ENCODE results near the gene ADGRA3. TPM values are rescaled to one million over a fixed set of nuclear protein-coding genes. Genes with fewer than 3 reads are reported as not detected.
"Not testable (repeated sequence)": the region's sequence is repeated elsewhere in the genome, so short reads cannot be mapped to it uniquely, and the experiment has no call there.

The ADGRA3 gene
- polyA plus RNA-seq, 3 donors = 6.6 to 9.5 (median 8.8) TPM

DNA sequence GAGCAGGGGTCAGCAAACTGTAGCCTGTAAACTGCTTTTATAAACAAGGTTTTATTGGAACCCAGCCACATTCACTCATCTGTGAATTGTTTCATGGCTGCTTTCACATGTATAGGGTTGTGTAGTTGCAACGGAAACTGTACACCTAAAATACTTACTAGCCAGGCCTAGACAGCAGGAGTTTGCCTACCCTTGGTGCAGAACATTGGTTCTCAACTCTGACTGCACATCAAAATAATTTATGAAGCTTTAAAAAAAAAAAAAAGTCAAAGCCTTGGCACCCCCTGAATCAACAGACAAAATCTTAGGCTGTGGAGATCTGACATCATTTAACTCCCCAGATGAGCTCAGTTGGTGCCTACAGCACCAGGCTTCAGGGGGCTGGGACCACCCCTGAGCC is 27.8 kb downstream of the ADGRA3 start:
- no peak overlapping the region for H3K27ac ChIP-seq (ENCODE audit: low read depth, low read length)
- WGBS, 3 donors = 34 to 100% (median 88%) methylated on average over 1 of the region's 1 CpG

DNA sequence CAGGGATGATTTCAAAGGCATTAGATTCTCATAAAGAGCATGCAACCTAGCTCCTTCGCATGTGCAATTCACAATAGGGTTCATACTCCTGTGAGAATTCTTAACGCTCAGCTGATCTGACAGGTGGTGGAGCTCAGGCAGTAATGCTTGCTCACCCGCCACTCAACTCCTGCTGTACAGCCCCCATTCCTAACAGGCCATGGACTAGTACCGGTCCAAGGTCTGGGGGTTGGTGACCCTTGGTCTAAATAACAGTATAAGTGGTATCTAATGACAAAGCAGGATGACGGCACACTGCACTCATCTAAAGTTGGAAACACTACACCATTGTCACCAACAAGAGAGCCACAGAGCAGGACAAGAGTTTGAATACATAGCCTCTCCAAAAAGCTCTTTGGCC is 28.5 kb downstream of the ADGRA3 start:
- WGBS, 3 donors = 77 to 96% (median 93%) methylated on average over 5 of the region's 5 CpGs
- no peak overlapping the region for H3K27ac ChIP-seq (ENCODE audit: low read depth, low read length)

DNA sequence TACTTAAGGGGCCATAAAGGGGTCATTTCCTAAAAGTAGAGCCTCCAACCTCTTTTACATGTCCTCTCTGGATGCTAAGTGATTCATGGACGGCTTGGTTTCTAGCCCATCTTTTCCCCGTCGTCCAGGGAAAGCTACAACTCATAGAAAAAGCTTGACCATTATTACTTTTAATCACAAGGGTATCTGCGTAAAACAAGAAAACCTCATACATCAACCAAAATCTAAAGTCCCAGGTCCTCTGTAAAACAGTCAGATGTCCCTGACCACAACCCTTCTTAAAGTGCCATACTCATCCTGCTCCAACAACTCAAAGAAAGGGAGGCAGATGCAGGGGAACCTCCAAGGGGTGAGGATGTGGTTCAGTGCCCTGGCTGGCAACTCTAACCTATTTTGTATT is 29.6 kb downstream of the ADGRA3 start:
- WGBS, 3 donors = 64 to 76% (median 72%) methylated on average over 4 of the region's 4 CpGs
- H3K27ac ChIP-seq (ENCODE audit: low read depth, low read length) = no peak overlapping the region

DNA sequence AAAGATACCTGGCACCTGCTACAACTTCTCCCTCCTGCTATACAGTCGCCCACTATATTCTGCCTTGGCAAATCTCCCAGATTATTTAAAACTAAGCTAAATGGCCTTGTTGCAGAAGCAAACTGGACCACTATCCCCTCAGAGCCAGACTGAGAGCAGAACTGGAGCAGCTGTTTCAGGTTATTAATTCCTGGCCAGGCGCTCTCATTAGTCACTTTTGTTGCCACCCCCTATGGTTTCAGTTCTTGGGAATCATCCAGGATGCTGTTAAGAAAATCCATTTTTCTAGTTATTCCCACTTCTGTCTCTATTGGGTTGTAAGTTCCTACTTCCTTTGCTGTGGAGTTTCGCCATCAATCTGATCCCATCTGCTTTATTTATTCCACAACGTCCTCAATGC is 30.1 kb downstream of the ADGRA3 start:
- H3K27ac ChIP-seq (ENCODE audit: low read depth, low read length) = no peak overlapping the region
- WGBS, 3 donors = 43 to 51% (median 50%) methylated on average over 4 of the region's 4 CpGs

DNA sequence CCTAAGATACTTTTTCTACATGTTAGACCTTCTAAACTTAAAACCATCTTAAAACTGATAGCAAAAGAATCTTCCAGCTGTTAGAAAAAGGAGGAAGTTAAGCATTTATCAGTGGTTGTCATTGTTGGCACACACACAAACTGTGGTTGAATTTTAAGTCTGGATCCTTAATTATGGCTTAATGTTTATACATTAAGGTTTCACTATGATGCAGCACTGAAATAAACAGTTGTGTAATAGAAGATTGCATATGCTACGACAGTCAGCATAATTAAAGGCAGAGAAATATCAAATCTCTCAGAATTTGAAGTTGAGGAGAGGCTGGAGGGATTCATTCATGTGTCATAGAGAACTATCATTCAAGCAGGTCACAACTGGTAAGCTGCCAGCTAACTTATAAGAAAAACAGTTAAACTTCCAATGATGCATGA is 32.3 kb downstream of the ADGRA3 start:
- no peak overlapping the region for H3K27ac ChIP-seq (ENCODE audit: low read depth, low read length)
- 18 to 68% (median 44%) methylated on average over 1 of the region's 1 CpG for WGBS, 3 donors

DNA sequence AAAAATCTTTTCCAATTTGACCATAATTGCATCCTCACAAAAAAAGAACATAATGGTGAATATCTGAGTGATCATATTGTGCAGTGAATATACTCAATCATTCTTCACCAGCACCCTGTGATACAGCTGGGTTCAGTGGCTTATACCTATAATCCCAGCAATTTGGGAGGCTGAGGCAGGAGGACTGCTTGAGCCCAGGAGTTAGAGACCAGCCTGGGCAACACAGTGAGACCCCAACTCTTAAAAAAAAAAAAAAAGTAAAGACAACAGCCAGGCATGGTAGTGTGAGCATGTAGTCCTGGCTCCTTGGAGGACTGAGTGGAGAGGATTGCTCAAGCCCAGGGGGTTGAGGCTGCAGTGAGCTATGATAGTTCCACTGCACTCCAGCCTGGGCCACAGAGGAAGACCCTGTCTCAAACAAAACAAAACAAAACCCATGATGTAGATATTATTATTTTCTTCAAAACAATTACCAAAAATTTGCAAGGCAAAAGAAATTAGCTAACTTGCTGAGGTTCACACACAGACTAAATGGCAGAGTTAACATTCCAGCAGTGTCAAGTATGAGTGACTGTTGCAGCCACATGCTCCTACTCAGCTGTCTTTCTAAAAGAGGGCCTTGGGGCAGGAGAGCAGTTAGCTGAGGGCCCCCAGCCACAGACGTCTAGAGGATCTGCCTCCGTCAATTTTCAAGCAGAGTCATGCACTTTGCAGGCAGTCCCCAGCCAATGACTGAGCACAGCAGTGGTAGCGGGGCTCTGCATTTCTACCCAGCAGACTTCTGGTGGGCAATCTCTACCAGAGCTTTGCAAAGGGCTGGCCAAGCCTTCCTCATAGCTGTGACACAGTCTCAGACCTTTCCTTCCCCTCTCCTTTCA is 33.4 kb downstream of the ADGRA3 start:
- 66 to 84% (median 67%) methylated on average over 3 of the region's 3 CpGs for WGBS, 3 donors
- no peak overlapping the region for H3K27ac ChIP-seq (ENCODE audit: low read depth, low read length)

DNA sequence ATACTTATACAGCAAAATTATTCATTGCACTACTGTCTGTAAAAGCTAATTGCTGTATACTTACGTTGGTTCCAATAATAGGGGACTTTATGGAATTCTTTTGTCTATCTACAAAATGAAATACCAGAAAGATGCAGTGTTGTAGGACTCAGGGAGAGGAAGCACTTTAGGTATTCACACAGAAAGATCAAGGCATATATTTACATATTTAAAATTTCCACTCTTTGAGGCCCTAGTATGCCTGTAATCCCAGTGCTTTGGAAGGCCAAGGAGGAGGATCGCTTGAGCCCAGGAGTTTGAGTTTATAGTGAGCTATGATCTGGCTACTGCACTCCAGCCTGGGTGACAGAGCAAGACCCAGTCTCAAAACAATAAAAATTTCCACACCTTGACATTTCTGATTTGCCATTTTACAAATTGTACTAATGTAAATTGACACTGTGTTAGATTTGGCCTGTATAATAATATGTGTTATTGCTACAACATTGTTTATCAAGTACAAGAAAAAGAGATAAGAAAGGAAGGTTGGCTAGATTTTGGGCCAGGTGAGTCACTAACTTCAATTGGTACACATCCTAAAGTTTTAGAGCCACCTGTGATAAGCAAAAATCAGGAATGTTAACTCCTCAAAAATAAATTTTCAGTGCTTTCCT is 35.1 kb downstream of the ADGRA3 start:
- H3K27ac ChIP-seq (ENCODE audit: low read depth, low read length) = no peak overlapping the region
- 59 to 90% (median 89%) methylated on average over 2 of the region's 2 CpGs for WGBS, 3 donors

DNA sequence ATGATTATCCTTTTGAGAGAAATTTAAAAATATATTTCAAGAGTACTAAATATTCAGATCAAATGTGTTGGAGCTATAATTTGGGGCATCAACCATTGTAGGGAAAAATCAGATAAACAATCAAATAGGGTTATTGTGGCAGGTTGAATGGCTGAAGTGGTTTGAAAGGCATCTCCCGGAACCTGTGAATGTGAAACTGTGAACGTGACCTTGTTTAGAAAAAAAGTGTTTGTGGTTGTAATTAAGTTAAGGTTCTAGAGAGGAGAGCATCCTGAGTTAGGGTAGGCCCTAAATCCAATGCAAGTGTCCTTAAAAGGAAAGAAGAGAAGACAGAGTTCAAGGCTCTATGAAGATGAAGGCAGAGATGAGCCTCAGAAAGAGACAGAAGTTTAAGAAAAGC is 37.4 kb downstream of the ADGRA3 start:
- no peak overlapping the region for H3K27ac ChIP-seq (ENCODE audit: low read depth, low read length)
- WGBS, 3 donors = 46 to 62% (median 48%) methylated on average over 2 of the region's 2 CpGs

DNA sequence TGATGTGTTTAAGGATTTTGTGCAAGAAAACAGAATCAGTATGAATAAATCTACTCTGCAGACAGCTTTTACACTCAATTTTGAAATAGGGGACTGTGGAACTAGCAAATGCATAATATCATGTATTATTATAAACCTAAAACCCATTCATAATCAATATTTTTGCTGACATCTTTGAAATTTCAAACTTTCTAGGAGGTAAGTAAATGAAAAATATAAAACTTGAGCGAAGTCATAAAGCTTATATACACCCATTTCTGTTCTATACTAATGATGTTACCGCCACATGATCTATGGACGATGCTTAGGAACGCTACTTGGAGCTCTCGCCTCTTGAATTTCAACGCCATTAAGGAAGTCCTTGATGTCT is 38.1 kb downstream of the ADGRA3 start:
- no peak overlapping the region for H3K27ac ChIP-seq (ENCODE audit: low read depth, low read length)
- 60 to 90% (median 84%) methylated on average over 6 of the region's 6 CpGs for WGBS, 3 donors

DNA sequence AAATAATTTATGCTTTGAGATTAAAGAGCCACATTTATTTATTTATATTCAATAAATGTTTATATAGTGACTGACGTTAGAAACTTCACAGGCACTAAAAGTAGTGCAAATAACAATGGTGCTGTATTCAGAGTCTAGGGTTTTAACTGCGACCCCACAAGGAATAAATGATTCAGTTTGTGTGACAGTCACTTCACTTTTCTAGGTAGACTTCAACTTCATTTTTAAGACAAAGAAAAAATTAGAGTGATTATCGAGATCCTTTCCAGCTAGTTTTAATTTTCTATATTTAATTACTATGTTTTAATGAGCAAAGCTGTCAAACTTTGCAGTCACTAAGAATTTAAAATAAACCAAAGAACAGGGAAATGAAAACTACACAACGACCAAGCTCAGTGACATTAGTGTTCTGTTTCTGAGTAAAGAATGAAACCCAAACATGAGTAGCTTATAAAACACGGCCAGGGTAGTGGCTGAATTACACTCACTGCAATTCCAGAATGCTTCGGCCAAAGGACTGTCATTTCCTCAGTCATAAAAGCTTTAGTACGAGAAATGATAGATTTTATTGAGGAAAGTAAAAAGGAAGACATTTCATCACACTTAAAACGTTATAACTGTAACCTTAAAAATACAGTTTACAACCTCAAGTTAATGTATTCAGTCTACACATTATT is 38.6 kb downstream of the ADGRA3 start:
- 64 to 69% (median 65%) methylated on average over 8 of the region's 8 CpGs for WGBS, 3 donors
- H3K27ac ChIP-seq (ENCODE audit: low read depth, low read length) = no peak overlapping the region

DNA sequence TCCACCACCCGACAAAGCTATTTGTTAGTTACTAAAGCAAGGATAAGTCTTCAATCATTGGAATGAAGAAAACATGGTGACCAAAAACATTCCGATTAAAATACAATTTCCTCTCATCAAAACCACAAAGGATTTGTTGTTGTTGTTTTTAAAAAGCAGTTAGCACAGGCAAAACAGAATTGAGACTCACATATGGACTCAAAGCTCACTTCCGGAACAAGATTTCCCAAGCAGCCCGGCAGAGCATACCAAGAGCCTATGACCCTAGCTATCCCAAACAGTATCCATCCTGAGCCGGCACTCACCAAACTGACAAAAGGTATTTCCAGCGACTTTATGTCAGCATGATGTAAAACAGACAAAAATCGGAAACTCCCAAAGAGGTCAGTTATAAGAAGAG is 39.9 kb downstream of the ADGRA3 start:
- WGBS, 3 donors = 90 to 91% (median 91%) methylated on average over 7 of the region's 7 CpGs
- no peak overlapping the region for H3K27ac ChIP-seq (ENCODE audit: low read depth, low read length)

DNA sequence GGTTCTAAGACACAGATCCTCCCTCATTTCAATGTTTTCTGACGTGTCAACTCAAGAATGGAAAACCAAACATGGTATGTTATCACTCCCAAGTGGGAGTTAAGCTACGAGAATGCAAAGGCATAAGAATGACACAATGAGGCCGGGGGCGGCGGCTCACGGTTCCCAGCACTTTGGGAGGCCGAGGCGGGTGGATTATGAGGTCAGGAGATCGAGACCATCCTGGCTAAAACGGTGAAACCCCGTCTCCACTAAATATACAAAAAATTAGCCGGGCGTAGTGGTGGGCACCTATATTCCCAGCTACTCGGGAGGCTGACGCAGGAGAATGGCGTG is 40.6 kb downstream of the ADGRA3 start:
- 91 to 96% (median 93%) methylated on average over 16 of the region's 16 CpGs for WGBS, 3 donors
- not testable (repeated sequence) for H3K27ac ChIP-seq (ENCODE audit: low read depth, low read length)

DNA sequence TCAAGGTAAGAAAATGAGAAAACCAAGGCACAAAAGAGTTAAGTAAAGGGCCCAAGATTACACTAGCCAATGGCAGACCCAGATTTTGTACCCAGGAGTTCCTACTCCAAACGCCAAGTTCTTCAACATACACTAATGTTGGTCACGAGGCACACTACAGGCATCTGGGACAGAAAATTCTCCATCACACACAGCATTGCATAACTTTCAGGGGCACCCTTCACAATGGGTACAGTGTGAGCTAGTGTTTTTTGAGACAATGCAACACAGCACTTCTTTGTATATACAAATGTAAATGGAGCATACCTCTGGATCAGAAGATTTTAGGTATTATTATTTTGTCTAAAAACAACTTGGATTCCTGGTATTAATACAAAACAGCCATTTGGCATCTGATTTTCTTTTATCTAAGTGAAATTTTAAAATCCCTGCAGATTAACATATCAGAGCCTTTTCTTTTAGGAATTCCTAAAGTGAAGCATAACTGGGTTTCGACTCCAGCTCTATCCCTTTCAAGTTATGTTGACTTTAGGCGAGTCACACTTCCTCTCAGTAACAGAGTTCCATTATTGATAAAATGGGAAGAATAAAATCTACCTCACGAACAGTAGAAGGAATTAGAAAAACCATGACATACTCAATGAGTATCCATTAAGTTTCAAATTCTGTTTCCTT is 41.1 kb downstream of the ADGRA3 start:
- 73 to 84% (median 84%) methylated on average over 5 of the region's 5 CpGs for WGBS, 3 donors
- no peak overlapping the region for H3K27ac ChIP-seq (ENCODE audit: low read depth, low read length)

DNA sequence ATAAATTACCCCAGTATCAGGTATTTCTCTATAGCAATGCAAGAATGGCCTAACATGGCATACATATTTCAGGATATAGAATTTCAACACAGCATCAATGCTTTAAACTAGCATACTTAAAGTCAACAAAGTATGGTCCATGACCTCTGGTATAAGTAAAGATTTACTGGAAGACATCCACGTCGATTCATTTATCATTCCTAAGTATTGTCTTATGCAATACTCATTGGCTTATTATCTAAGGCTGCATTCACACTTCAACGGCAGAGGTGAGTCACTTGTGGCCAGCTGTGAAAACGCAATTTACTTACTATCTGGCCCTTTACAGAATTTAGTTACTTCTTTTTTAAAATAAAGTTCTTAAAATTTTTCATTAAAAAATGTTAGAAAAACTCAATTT is 42.6 kb downstream of the ADGRA3 start:
- no peak overlapping the region for H3K27ac ChIP-seq (ENCODE audit: low read depth, low read length)
- 55 to 68% (median 66%) methylated on average over 4 of the region's 4 CpGs for WGBS, 3 donors

DNA sequence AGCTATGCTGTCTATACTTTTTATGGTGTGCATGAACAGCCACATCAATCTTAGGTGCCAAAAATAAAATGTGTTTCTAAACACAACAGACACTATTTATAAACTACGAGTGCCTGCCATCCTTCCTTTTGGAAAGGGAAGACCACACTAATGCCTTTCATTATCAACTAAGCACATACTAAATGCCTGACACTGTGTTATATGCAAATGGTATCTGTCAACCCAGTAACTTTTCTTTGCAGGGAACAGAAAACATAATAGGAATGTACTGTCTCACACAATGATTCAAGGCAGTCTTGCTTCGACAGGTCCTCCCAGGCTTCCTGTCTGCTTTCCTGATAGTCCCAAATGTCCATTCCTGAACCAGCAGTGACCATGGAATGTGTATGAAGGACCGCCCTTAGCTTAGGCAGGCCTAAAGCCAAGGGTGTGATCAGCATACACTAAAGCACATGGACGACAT is 43.8 kb downstream of the ADGRA3 start:
- H3K27ac ChIP-seq (ENCODE audit: low read depth, low read length) = no peak overlapping the region
- 77 to 80% (median 78%) methylated on average over 4 of the region's 4 CpGs for WGBS, 3 donors

DNA sequence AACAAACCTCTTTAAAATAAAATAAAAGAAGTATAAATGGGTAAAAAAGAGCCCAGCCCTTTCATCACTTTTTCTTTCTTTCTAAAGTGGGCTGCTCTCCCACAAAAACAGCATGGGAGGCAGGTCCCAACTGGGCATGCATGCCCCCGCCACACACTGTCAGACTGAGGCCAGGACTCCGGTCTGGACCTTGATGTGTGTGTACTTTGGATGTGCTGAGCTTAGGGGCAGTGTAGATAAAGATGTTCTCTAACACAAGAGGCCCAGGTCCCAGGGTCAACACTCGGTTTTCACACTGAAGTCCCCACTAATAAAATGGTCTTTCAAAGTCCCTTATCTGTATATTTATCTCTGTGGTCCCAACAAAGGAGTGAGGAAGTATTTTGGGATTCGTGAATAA is 44.4 kb downstream of the ADGRA3 start:
- 76 to 94% (median 93%) methylated on average over 4 of the region's 4 CpGs for WGBS, 3 donors
- H3K27ac ChIP-seq (ENCODE audit: low read depth, low read length) = no peak overlapping the region

DNA sequence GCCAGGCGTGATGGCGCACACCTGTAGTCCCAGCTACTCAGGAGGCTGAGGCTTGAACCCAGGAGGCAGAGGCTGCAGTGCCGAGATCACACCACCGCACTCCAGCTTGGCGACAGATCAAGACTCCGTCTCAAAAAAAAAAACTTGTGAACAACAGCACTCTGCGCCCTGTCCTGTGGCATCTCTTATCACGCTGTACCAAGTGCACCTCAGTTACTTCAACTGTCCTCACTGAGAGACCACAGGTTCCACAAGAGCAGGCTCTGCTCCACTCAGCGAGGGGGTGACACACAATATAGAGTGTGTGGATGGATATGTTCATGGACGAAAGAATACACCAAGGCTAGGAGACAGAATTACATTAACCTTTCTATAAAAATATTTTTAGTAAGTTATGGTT is 49.3 kb downstream of the ADGRA3 start:
- 85 to 95% (median 91%) methylated on average over 10 of the region's 10 CpGs for WGBS, 3 donors
- H3K27ac ChIP-seq (ENCODE audit: low read depth, low read length) = no peak overlapping the region

DNA sequence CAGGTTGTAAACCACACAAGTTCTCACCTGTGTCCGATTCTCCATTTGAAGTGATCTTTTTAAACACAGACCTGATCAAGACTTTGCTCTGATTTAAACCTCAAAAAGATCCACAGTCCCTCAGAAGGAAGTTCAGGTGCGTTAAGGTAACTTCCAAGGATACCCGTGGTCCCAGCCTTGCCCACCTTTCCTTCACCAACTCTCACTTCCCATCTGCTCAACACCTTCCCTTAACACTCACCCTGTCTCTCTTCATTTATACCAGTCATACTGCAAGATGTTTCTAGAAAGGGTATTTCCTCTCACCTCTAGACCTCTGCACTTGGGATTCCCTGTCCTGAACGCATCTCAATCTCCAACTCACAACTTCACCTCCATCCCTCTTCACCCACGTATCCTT is 49.9 kb downstream of the ADGRA3 start:
- WGBS, 3 donors = 94 to 97% (median 95%) methylated on average over 5 of the region's 5 CpGs
- no peak overlapping the region for H3K27ac ChIP-seq (ENCODE audit: low read depth, low read length)

DNA sequence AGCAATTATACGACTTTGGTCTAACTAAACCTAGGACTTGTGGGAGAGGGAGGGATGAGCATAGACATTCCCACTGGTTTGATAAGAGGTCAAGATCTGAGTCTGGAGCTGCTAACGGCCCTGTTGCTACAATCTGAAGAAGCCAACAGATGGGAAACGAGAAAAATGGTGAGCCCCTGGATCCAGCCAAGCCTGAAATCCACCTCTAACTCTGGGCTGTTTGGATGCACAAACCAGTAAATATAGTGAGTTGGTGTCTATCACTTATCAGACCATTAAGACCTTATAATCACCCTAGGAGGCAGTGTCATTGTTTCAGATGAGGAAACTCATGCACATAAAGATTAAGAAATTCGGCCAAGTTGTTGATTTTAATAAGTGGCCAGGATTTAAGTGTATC is 50.5 kb downstream of the ADGRA3 start:
- WGBS, 3 donors = 91 to 96% (median 93%) methylated on average over 4 of the region's 4 CpGs
- H3K27ac ChIP-seq (ENCODE audit: low read depth, low read length) = no peak overlapping the region
